ENCODE data around the gene SGTA.

The SGTA gene

DNA sequence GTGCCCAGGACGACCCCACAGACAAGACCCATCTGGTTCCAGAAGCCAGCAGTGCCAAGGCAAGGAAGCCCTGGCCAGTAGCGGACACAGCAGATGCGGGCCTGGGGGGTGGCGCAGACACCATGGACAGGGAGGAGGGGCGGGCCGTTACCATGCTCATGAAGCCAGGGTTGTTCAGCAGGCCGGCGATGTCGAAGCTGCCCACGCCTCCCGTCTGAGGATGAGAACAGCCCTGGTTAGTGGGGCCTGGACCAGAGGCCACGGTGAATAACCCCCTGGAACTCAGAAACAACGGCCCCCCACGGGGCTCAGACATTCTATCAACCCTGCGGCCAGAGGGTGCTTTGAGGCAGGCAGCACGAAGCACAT, 21.8 kb downstream of the SGTA start:
- no peaks in the 10 kb centered on the region for H3K9me3 Mint-ChIP-seq
- H3K4me1 Mint-ChIP-seq (ENCODE audit: low read depth): peaks cover 7% of the 10 kb centered on the region
- H3K4me3 Mint-ChIP-seq: no peak overlapping the region

DNA sequence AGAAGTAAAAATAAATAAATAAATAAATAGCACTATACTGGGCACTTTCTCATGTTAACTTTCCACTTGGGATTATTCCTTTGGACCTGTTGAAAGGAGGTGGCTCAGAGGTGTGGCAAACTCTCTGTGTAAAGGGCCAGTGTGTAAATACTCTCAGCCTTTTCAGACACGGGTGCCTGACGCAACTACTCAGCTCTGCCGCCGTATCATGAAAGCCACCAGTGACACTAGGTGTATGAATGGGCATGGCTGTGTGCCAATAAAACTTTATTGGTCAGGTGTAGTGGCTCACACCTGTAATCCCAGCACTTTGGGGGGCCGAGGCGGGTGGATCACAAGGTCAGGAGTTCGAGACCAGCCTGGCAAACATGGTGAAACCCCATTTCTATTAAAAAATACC, 23.1 kb downstream of the SGTA start:
- Mint-ChIP-seq H3K27ac (no peak overlapping the region), H3K27me3 (no peaks in the 10 kb centered on the region), H3K36me3 (ENCODE audit: low read depth) (peaks cover 89% of the 10 kb centered on the region), H3K4me1 (ENCODE audit: low read depth) (peaks cover 7% of the 10 kb centered on the region), H3K9me3 (no peaks in the 10 kb centered on the region), H3K4me3 (no peak overlapping the region)
- no peak for DNase-seq

More for the DNA sequence above, 21.8 kb downstream of the SGTA start:
- H3K27me3 Mint-ChIP-seq: no peaks in the 10 kb centered on the region
- no peak for DNase-seq
- H3K36me3 Mint-ChIP-seq (ENCODE audit: low read depth): peaks cover 87% of the 10 kb centered on the region
- no peak overlapping the region for H3K27ac Mint-ChIP-seq

DNA sequence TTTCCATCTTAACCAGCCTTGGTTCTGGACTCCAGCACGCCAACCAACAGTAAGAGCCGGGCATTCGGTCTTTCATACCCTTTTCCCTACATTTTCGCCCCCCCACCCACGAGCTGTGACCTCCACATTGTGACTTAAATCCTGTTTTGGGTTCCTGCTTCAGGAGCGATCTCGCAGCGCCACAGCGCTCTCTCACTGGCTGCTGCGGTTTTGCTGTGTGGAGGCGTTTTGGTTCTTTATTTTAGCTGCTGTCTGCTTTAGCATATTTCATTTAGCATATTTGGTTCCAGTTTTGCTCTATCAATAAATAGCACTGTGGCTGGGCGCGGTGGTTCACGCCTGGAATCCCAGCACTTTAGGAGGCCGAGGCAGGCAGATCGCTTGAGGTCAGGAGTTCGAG, 23.7 kb downstream of the SGTA start:
- peaks cover 7% of the 10 kb centered on the region for H3K4me1 Mint-ChIP-seq (ENCODE audit: low read depth)
- no peak overlapping the region for H3K27ac Mint-ChIP-seq
- no peak for DNase-seq
- H3K4me3 Mint-ChIP-seq: no peak overlapping the region
- H3K27me3 Mint-ChIP-seq: no peaks in the 10 kb centered on the region
- H3K9me3 Mint-ChIP-seq: no peaks in the 10 kb centered on the region
- H3K36me3 Mint-ChIP-seq (ENCODE audit: low read depth): peaks cover 89% of the 10 kb centered on the region

DNA sequence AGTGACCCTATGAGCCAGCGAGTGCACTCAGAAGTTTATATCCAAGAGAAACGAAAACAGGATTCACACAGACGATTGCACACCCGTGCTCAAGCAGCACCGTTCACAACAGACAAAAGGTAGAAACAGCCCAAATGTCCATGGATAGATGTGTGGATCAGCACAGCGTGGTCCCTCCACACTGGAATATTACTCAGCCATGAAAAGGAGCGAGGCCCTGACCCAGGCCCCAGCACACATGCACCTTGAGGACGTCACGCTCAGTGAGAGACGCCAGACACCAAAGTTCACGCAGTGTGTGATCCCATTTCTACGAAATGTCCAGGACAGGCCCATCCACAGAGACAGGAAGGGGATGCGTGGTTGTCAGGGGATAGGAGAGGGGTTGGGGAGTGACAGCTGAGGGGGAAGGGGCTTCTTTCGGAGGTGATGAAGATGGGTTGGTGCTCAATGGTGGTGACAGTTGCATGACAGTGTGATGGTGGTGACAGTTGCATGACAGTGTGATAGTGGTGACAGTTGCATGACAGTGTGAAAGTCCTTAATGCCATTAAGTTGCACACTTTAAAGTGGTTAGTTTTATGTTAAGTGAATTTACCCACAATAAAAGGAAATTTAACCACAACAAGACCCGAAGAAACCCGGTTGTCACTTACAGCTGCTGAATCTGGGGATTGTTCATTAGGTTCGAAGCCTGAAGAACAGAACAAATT, 24.3 kb downstream of the SGTA start:
- peaks cover 90% of the 10 kb centered on the region for H3K36me3 Mint-ChIP-seq (ENCODE audit: low read depth)
- H3K27me3 Mint-ChIP-seq: no peaks in the 10 kb centered on the region
- H3K9me3 Mint-ChIP-seq: no peaks in the 10 kb centered on the region
- H3K4me1 Mint-ChIP-seq (ENCODE audit: low read depth): peaks cover 7% of the 10 kb centered on the region
- no peak overlapping the region for H3K4me3 Mint-ChIP-seq
- DNase-seq: no peak
- H3K27ac Mint-ChIP-seq: no peak overlapping the region

DNA sequence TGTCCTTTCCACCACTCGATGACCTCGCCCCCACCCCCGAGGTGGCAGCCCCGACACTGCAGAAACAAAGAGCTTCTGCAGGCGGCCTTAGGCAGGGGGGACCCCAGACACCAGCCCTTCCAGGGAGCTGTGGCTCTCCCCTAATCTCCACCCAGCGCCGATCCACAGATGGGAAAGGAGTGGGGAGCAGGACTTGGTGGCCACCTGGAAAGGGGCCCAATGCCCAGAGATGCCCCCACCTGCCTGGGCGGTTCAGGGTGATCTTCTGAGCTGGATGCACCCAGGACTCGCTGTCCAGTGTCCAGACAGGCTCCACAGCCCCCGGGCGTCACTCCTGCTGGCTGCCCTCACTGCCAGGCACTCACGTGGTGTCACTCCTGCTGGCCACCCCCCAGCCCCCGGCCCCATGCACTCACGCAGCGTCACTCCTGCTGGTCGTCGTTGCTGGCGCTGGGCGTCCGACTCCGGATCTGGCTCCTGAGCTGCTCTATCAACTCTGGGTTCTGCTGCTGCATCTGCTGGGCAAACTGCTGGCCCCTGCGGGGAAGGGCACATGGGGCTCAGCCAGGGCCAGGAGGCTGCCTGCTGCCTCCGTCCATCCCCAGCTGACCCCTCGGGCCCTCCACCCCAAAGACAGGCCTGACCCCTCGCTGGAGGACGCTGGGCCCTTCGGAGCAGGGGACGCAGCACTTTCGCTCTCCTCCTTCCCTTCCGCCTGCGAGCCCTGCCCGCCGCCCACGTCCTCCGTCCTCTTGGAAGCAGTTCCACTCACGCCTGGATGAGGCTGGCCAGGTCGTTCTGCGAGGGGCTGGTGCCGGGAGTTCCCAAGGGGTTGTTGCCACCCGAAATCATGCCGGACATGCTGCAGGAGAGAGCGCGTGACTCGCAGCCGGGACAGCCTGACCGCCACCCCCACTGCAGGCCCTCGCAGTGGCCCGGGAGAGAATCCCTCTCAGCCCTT, 25.9 kb downstream of the SGTA start:
- Mint-ChIP-seq H3K9me3 (no peaks in the 10 kb centered on the region), H3K27me3 (no peaks in the 10 kb centered on the region), H3K4me1 (ENCODE audit: low read depth) (peaks cover 16% of the 10 kb centered on the region), H3K36me3 (ENCODE audit: low read depth) (peaks cover 86% of the 10 kb centered on the region), H3K4me3 (no peak overlapping the region), H3K27ac (no peak overlapping the region)
- no peak for DNase-seq

DNA sequence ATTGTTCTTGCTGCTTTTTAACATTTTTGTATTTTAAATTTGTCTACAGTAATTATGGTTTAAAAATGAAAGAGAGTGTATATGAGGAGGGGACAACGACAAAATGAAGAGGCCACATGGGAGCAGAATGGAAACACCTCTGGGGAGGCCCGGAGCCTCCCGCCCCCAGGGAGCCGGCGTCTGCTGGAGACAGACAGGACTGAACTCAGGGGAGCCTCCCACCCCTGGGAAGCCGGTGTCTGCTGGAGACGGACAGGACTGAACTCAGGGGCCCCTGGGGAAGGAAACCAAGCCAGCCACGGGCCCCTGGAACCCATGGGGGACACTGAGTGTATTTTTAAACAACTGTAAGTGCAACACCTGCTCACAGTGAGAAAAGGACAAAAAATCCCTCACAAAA, 26.6 kb downstream of the SGTA start:
- no peak overlapping the region for H3K27ac Mint-ChIP-seq
- peaks cover 16% of the 10 kb centered on the region for H3K4me1 Mint-ChIP-seq (ENCODE audit: low read depth)
- H3K9me3 Mint-ChIP-seq: no peaks in the 10 kb centered on the region
- no peak overlapping the region for H3K4me3 Mint-ChIP-seq
- H3K36me3 Mint-ChIP-seq (ENCODE audit: low read depth): peaks cover 81% of the 10 kb centered on the region
- H3K27me3 Mint-ChIP-seq: no peaks in the 10 kb centered on the region
- DNase-seq: no peak

DNA sequence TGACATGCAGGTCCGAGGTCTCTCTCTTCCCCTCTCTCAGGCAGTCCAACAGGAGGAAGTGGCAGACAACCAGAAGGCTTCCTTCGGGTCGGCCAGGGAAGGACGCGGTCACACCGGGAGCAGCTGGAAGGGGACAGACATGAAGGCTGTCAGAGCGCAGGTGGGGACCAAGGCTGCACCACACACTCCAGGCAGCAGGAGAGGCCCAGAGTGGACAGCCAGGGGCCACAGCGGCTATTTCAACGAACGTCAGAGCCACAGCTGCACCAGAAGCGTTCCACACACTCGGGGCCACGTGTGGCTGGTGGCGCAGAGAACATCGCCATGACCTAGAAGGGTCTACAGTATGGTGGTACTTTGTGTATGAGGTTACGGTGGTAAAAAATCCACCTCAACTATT, 27.3 kb downstream of the SGTA start:
- Mint-ChIP-seq H3K36me3 (ENCODE audit: low read depth) (peaks cover 75% of the 10 kb centered on the region), H3K9me3 (no peaks in the 10 kb centered on the region), H3K4me3 (no peak overlapping the region), H3K27ac (no peak overlapping the region), H3K27me3 (no peaks in the 10 kb centered on the region), H3K4me1 (ENCODE audit: low read depth) (peaks cover 16% of the 10 kb centered on the region)
- no peak for DNase-seq

DNA sequence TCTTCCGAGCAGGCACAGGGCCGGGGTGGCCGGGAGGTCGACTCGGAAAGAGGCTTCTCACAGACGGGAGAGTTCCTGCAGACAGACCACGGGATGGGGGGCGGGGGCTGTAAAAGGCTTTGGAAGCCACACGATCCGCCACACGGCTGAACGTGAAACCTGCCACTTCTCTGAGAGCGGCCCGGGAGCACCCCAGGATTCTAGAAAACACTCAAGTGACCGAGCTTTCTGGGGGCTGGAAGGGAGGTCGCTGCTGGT, 27.7 kb downstream of the SGTA start:
- no peaks in the 10 kb centered on the region for H3K9me3 Mint-ChIP-seq
- no peak overlapping the region for H3K27ac Mint-ChIP-seq
- peaks cover 72% of the 10 kb centered on the region for H3K36me3 Mint-ChIP-seq (ENCODE audit: low read depth)
- H3K4me3 Mint-ChIP-seq: no peak overlapping the region
- peaks cover 16% of the 10 kb centered on the region for H3K4me1 Mint-ChIP-seq (ENCODE audit: low read depth)
- DNase-seq: no peak
- H3K27me3 Mint-ChIP-seq: no peaks in the 10 kb centered on the region

DNA sequence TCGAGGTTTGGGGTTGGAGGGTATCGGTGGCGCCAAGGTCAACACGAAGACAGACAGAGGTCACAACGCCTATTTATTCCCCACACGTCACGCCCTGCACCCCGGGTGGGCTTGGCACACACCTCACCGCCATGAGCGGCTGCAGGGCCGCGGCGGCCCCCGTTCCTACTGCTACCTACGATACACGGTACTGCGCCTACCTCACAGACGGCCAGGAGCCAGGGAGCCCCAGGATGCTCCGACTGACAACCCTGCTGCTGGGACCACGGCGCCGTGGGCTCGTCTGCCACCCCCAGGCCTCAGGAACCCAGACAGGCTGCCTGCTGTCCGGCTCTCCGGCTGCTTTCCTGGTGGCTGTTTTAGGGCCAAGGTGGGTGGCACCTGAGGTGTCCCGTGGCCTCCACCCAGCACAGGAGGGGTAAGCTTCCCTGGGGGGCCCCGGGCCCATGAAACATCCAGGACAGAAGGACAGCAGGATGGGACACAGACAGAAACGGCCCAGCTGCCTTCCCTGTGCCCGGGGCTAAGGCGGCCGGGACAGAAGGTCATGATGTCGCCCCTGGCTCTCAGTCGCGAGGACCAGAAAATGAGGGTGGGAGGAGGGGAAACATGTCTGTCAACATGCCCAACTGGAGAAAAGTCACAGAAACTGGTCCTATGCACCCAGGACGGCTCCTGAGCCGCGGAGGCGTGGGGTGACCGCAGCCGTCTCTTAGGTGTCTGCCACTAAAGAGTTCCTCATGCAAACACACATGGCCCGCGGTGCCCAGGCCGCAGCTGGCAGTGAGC, 28.2 kb downstream of the SGTA start:
- no peak for DNase-seq
- Mint-ChIP-seq H3K9me3 (no peaks in the 10 kb centered on the region), H3K27me3 (no peaks in the 10 kb centered on the region), H3K4me1 (ENCODE audit: low read depth) (peaks cover 15% of the 10 kb centered on the region), H3K36me3 (ENCODE audit: low read depth) (peaks cover 69% of the 10 kb centered on the region), H3K4me3 (no peak overlapping the region), H3K27ac (no peak overlapping the region)

DNA sequence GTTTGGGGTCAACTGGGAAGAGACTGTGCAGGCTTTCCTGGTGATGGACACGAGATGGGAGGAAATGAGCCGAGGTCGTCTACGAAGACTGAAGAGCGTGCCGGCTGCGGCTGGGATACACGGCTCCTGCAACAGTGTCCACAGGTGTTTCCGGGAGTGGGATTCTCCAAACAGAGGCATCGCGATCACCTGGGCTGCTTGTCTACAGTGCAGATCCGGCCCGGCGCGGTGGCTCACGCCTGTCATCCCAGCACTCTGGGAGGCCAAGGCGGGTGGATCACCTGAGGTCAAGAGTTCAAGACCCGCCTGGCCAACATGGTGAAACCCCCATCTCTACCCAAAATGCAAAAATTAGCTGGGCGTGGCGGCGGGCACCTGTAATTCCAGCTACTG, 31.6 kb downstream of the SGTA start:
- Mint-ChIP-seq H3K36me3 (ENCODE audit: low read depth) (peaks cover 38% of the 10 kb centered on the region), H3K4me1 (ENCODE audit: low read depth) (peaks cover 11% of the 10 kb centered on the region), H3K27me3 (no peaks in the 10 kb centered on the region), H3K27ac (no peak overlapping the region), H3K4me3 (no peak overlapping the region), H3K9me3 (no peaks in the 10 kb centered on the region)
- DNase-seq: no peak

DNA sequence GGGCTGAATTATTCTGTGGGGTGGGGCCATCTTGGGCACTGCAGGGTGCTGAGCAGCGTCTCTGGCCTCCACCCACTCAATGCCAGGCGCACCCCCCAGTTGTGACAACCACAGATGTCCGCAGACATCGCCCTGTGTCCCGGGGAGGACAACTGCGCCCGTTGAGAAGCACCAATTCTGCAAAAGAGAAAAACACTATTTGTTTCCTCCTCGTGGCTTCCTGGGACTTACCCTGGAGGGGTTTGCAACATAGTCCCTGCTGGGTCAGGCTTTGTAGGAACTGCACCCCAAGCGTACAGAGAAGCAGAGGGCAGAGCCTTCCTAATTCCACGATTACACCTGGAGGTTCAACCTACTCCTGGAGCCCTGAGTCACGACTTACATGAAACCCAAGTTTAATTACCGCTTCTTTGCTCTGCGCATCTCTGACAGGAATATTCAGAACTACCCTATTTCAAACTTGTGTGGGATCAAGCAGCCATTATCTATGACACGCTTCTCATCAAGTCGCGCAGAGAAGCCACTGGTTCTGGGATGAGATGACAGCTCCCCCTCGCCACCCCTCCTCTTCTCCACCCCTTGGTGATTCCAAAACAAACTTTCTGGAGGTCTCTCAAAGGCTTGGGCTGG, 32.1 kb downstream of the SGTA start:
- peaks cover 33% of the 10 kb centered on the region for H3K36me3 Mint-ChIP-seq (ENCODE audit: low read depth)
- H3K27ac Mint-ChIP-seq: no peak overlapping the region
- no peaks in the 10 kb centered on the region for H3K9me3 Mint-ChIP-seq
- H3K27me3 Mint-ChIP-seq: no peaks in the 10 kb centered on the region
- H3K4me1 Mint-ChIP-seq (ENCODE audit: low read depth): peaks cover 11% of the 10 kb centered on the region
- no peak overlapping the region for H3K4me3 Mint-ChIP-seq
- DNase-seq: no peak

DNA sequence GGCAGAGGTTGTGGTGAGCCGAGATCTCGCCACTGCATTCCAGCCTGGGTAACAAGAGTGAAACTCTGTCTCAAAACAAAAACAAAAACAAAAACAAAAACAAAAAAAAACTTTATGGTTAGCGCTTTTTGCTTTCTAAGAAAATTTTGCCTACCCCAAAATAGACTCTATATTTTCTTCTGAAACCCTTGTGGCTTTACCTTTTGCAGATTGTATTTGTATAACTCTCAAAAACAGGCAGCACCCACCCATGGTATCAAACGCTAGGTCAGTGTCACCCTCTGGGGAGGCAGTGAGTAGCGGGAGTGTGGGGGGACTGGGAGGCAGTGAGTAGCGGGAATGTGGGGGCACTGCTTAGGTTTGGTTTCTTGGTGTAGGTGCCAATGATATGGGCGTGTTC, 35.7 kb downstream of the SGTA start:
- no peak for DNase-seq
- Mint-ChIP-seq H3K4me3 (no peak overlapping the region), H3K9me3 (no peaks in the 10 kb centered on the region), H3K36me3 (ENCODE audit: low read depth) (no peaks in the 10 kb centered on the region), H3K27me3 (peaks cover 8% of the 10 kb centered on the region), H3K4me1 (ENCODE audit: low read depth) (peaks cover 2% of the 10 kb centered on the region), H3K27ac (no peak overlapping the region)

DNA sequence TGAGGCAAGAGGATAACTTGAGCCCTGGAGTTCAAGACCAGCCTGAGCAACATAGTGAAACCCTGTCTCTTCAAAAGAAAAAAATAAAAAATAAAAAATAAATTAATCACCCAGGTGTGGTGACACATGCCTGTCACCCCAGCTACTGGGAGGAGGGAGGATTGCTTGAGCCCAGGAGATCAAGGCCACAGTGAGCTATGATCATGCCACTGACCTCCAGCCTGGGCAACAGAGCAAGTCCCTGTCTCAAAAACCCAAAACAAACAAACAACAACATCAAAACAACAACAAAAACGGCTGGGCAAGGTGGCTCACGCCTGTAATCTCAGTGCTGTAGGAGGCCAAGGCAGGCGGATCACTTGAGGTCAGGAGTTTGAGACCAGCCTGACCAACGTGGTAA, 39.0 kb downstream of the SGTA start:
- Mint-ChIP-seq H3K27ac (no peak overlapping the region), H3K9me3 (no peaks in the 10 kb centered on the region), H3K27me3 (peaks cover 20% of the 10 kb centered on the region), H3K4me1 (ENCODE audit: low read depth) (peaks cover 9% of the 10 kb centered on the region), H3K36me3 (ENCODE audit: low read depth) (peaks cover 5% of the 10 kb centered on the region), H3K4me3 (no peak overlapping the region)
- DNase-seq: no peak

DNA sequence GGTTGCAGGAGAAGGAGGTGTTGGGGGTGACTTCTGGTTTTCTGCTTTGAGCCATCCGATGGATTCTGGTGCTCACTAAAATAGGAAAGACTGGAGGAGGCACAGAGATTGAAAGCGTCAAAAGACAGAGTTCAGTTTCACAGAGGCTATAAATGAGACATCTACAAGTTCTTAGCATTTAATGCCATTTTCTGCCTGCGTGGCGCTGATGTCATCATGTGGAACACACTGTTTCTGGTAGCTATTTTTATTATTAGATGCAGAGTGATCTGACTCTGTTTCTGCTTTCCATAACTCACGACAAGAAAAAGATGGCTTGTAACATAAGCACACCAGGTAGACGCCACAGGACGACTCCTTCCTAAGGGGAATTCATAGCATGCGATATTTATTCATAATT, 40.0 kb downstream of the SGTA start:
- H3K27ac Mint-ChIP-seq: no peak overlapping the region
- DNase-seq: no peak
- peaks cover 14% of the 10 kb centered on the region for H3K4me1 Mint-ChIP-seq (ENCODE audit: low read depth)
- peaks cover 11% of the 10 kb centered on the region for H3K36me3 Mint-ChIP-seq (ENCODE audit: low read depth)
- H3K4me3 Mint-ChIP-seq: no peak overlapping the region
- no peaks in the 10 kb centered on the region for H3K9me3 Mint-ChIP-seq
- H3K27me3 Mint-ChIP-seq: peaks cover 20% of the 10 kb centered on the region
